GM12865 (cell line): ENCODE measurements around the gene SMYD2.

Experiments
- DNase-seq: peaks from one replicate; pipeline ENCODE4 v3.0.0; 2010; ENCODE audit warnings: low read depth
- H3K4me3 ChIP-seq: 2 replicates; pipeline ENCODE4 v1.5.1; 2011; ENCODE audit warnings: mild to moderate bottlenecking, low read depth, low read length, control low read depth
- CTCF ChIP-seq: IDR thresholded peaks from 2 replicates; pipeline ENCODE4 v1.5.1; 2011; ENCODE audit warnings: low read length, control low read depth, low read depth, inconsistent platforms; ENCODE audit not compliant: insufficient read depth; ENCODE audit errors: missing control alignments

SMYD2 gene

DNA sequence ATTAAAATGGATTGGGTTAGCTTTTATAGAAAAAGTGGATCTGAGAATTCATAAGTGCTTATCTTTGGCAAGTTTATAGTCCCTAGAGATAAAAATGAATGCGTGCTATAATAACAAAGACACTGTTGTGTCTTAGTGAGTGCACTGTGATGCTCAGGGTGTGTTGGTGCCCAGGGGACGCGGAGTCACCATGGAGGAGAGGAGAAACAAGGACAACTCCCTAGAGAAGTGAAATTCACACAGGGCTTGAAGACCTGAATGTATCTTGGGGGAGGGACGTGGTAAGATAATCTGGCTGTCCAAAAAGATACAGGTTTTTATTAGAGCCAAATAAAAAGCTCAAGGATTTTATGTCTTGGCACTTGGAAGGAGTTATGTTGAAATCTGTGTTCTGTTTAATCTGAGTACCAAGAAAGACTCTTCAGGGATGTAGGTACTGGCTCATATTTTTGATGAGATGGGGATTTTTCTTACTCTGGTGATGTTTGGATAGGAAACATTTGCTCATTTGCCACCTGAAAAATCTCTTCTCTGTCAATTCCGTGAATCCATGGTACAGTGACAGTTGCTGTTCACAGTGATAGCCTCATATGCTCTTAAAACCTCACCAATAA, 9.6 kb downstream of the SMYD2 start:
- no peak for TF ChIP-seq CTCF
- no peak for DNase-seq
- H3K4me3 ChIP-seq: no peak overlapping the region

DNA sequence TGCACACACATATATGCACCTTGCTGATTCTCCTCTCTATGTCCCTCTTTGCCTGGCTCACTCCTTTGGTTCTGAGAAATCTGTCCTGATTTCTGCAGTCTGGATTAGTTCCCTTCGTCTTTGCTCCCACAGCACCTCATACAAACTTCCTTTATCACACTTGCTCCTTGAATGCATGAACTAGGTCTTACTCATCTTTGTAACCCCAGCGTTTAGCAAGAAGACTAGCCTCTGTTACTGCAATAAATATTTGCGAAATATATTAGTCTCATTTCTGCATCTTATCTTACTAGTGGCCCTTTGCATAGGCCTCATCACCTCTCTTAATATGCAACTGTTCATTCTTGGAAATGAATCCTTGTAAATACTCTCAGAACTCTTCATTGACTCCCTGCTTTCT, 11.4 kb downstream of the SMYD2 start:
- H3K4me3 ChIP-seq: no peak overlapping the region
- no peak for DNase-seq
- no peak for TF ChIP-seq CTCF

- no peak for TF ChIP-seq CTCF
- peak; percentile 7 for DNase-seq
- no peak overlapping the region for H3K4me3 ChIP-seq
These were observed 15.0 kb downstream of the SMYD2 start for GRCh38 chr1:214295934-214296333.

GRCh38 chr1:214296860-214297745, 16.1 kb downstream of the SMYD2 start:
- no peak for DNase-seq
- H3K4me3 ChIP-seq: no peak overlapping the region

DNA sequence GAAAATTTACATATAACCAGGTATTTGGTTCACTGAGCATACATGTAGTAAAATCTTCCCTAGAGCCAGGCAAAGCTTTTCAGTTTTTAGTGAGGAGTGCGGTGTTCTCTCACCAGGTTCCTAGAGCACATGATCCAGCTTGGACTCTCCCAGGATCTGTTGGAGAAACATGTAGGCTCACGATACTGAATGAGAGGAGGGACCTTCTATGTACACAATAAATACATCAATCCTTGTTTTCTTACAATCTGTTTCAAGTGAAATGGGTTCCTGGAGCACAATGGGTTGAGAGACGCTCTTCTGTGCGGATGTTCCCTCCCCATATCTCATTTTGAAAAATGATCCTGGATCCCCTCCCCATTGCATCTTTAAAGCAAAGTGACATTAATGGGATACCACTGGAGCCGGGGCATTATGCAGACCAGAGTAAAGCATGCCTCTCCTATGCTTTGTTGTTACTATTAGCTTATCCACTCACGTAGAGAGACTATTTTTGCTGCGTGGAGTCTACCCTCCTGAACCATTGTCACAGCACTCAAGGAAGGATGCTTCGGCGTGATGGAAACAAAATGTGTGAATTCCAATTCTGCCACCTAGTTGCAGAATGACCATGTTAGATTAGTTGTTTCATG, 19.3 kb downstream of the SMYD2 start:
- TF ChIP-seq CTCF: no peak
- DNase-seq: no peak
- no peak overlapping the region for H3K4me3 ChIP-seq

More at GRCh38 chr1:214296860-214297745, 16.1 kb downstream of the SMYD2 start:
- no peak for TF ChIP-seq CTCF

GRCh38 chr1:214301526-214301925, 20.6 kb downstream of the SMYD2 start:
- no peak overlapping the region for H3K4me3 ChIP-seq
- TF ChIP-seq CTCF: no peak
- no peak for DNase-seq
